ENCODE measurements around the gene NIPAL3.
"Not testable (repeated sequence)": the region's sequence is repeated elsewhere in the genome, so short reads cannot be mapped to it uniquely, and the experiment has no call there.

Gene NIPAL3

DNA sequence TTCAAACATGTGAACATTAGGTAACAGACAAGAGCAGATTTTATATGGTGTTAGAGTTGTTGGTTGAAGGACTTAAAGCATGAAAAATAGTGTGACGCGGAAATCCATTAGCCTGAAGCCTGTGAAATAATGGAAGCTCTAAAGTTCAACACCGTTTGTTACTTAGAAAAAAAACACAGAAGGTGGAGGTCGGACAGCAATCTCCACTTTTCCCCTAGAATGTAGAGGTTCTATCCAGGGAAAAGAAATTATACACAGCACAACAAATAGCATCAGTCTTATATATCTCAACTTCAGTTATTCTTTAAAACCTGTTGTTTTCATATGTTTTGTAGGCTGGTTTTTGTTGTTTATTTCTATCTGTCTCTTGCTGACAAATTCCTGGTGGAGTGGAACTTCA lies 89.0 kb downstream of the NIPAL3 start:
- Histone ChIP-seq H3K9me3 (ENCODE audit: control insufficient read depth, insufficient read depth, low read depth, low read length) (no peaks in the 10 kb centered on the region), H3K27me3 (ENCODE audit: control insufficient read depth, insufficient read depth, low read length) (no peaks in the 10 kb centered on the region), H3K36me3 (ENCODE audit: control insufficient read depth, insufficient read depth, low read length) (no peaks in the 10 kb centered on the region), H3K9ac (ENCODE audit: low read length) (no peak overlapping the region), H3K4me1 (ENCODE audit: control insufficient read depth, insufficient read depth, low read length) (peaks cover 30% of the 10 kb centered on the region), H3K27ac (ENCODE audit: low read depth, low read length) (no peak overlapping the region), H3K4me3 (ENCODE audit: low read depth, low read length) (no peak overlapping the region)

DNA sequence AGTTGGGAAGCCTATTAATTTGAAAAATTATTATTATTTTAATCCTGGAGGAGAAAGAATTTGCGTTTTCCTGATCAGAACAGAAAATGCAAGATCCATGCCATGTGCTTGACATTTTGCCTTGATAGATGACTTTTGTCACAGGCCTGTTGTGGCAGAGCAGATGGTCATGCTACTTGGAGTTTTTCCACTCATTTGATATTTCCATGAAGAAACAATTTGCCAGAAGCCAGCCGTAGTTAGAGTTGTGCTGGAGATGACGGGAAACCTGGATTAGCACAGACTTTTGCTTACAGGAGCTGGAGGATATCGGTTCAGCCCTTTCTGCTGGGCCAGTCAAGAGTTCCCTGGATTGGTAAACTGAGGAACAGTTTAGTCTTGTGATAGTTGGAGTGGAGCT lies 90.2 kb downstream of the NIPAL3 start:
- peaks cover 30% of the 10 kb centered on the region for H3K4me1 ChIP-seq (ENCODE audit: control insufficient read depth, insufficient read depth, low read length)
- no peaks in the 10 kb centered on the region for H3K36me3 ChIP-seq (ENCODE audit: control insufficient read depth, insufficient read depth, low read length)
- no peaks in the 10 kb centered on the region for H3K9me3 ChIP-seq (ENCODE audit: control insufficient read depth, insufficient read depth, low read depth, low read length)
- no peak overlapping the region for H3K4me3 ChIP-seq (ENCODE audit: low read depth, low read length)
- no peak overlapping the region for H3K9ac ChIP-seq (ENCODE audit: low read length)
- H3K27ac ChIP-seq (ENCODE audit: low read depth, low read length): no peak overlapping the region
- H3K27me3 ChIP-seq (ENCODE audit: control insufficient read depth, insufficient read depth, low read length): no peaks in the 10 kb centered on the region

DNA sequence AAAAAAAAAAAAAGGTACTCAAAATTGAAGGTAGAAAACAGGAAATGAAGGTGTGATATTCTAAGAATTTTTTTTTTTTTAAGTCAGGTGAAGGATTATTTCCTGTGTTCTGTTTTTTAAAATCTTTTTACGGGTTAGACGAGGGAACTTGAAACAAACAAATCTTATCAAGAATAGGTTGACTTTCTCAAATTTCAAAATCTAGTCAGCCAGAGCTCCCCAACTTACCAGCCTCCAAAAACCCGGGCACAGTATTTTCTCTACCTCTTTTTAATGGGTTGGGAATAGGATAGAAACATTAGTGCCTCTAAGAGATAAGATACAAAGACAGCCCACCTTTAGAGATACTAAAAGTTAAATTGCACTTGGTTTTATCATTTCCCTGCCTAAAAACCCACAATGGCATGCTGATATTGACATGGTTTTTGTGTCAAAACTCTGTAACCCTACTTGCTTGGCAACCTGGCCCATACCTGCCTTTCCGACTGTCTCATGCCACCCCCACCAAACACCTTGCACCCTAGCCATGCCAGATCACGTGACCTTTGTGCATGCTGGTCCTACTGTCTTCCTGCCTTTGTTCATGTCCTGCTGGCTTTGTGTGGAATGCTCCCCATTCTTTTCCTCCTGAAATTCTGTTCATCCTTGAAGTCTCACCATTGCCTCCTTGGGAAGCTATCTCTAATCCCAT lies 91.2 kb downstream of the NIPAL3 start:
- H3K27ac ChIP-seq (ENCODE audit: low read depth, low read length): no peak overlapping the region

DNA sequence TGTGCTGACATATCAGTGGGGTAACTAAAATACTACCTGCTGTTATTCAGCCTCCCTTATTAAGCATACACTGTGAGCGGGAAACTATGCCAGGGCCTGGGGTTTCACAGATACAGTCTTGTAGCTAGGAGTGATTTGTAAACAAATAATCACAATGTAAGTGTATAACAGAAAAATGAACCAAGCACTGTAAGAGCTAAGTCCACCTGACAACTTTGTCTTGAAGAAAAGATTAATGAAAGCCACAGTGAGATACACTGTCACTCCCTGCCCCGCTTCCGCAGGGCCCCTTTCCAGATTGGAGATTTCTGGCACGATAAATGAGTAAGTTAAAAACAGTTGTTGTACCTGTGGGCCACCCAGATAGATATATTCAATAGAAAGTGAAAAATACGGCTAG lies 91.8 kb downstream of the NIPAL3 start:
- H3K9ac ChIP-seq (ENCODE audit: low read length): no peak overlapping the region
- peaks cover 25% of the 10 kb centered on the region for H3K4me1 ChIP-seq (ENCODE audit: control insufficient read depth, insufficient read depth, low read length)
- H3K27me3 ChIP-seq (ENCODE audit: control insufficient read depth, insufficient read depth, low read length): no peaks in the 10 kb centered on the region
- no peaks in the 10 kb centered on the region for H3K36me3 ChIP-seq (ENCODE audit: control insufficient read depth, insufficient read depth, low read length)
- H3K4me3 ChIP-seq (ENCODE audit: low read depth, low read length): no peak overlapping the region
- no peaks in the 10 kb centered on the region for H3K9me3 ChIP-seq (ENCODE audit: control insufficient read depth, insufficient read depth, low read depth, low read length)
- H3K27ac ChIP-seq (ENCODE audit: low read depth, low read length): no peak overlapping the region

More for the DNA sequence above, 91.2 kb downstream of the NIPAL3 start:
- Histone ChIP-seq H3K9ac (ENCODE audit: low read length) (no peak overlapping the region), H3K4me1 (ENCODE audit: control insufficient read depth, insufficient read depth, low read length) (peaks cover 27% of the 10 kb centered on the region), H3K36me3 (ENCODE audit: control insufficient read depth, insufficient read depth, low read length) (no peaks in the 10 kb centered on the region), H3K27me3 (ENCODE audit: control insufficient read depth, insufficient read depth, low read length) (no peaks in the 10 kb centered on the region), H3K4me3 (ENCODE audit: low read depth, low read length) (no peak overlapping the region), H3K9me3 (ENCODE audit: control insufficient read depth, insufficient read depth, low read depth, low read length) (no peaks in the 10 kb centered on the region)

DNA sequence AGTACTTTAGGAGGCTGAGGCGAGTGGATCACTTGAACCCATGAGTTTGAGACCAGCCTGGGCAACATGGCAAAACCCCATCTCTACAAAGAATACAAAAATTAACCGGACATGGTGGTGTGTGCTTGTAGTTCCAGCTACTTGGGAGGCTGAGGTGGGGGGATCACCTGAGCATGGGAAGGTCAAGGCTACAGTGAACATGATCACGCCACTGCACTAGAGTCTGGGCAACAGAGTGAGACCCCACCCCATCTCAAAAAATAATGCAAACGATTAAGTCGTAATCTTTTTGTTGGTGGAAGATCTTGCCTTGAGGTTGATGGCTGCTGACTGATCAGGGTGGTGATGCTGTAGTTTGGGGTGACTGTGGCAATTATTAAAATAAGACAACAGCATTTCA lies 93.3 kb downstream of the NIPAL3 start:
- Histone ChIP-seq H3K4me1 (ENCODE audit: control insufficient read depth, insufficient read depth, low read length) (peaks cover 22% of the 10 kb centered on the region), H3K27ac (ENCODE audit: low read depth, low read length) (no peak overlapping the region), H3K9me3 (ENCODE audit: control insufficient read depth, insufficient read depth, low read depth, low read length) (no peaks in the 10 kb centered on the region), H3K36me3 (ENCODE audit: control insufficient read depth, insufficient read depth, low read length) (no peaks in the 10 kb centered on the region), H3K9ac (ENCODE audit: low read length) (no peak overlapping the region), H3K27me3 (ENCODE audit: control insufficient read depth, insufficient read depth, low read length) (no peaks in the 10 kb centered on the region), H3K4me3 (ENCODE audit: low read depth, low read length) (no peak overlapping the region)

DNA sequence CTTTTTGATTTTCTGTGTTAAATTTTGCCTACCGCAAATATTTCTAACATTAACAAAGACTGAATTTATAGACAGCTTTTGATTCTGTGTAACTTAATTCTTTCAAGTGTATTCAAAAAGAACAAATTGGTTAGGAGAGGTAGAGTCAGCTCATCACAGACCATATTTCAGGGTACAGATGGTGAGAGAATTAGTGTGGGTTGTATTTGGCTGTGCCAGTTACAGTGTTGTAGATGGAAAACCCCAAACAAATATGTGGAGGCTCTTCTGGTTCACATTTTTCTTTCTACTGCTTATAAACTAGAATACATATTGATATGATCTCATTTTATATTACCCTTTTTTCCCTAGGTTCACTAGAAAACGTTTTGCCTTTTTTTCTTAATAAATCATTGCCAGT lies 98.1 kb downstream of the NIPAL3 start:
- H3K9ac ChIP-seq (ENCODE audit: low read length): no peak overlapping the region
- 0 out of 2 replicates have a peak, but pooled peaks cover 4% of the 10 kb centered on the region for H3K36me3 ChIP-seq (ENCODE audit: control insufficient read depth, insufficient read depth, low read length)
- no peaks in the 10 kb centered on the region for H3K9me3 ChIP-seq (ENCODE audit: control insufficient read depth, insufficient read depth, low read depth, low read length)
- H3K4me1 ChIP-seq (ENCODE audit: control insufficient read depth, insufficient read depth, low read length): no peaks in the 10 kb centered on the region
- H3K4me3 ChIP-seq (ENCODE audit: low read depth, low read length): no peak overlapping the region
- H3K27me3 ChIP-seq (ENCODE audit: control insufficient read depth, insufficient read depth, low read length): no peaks in the 10 kb centered on the region
- no peak overlapping the region for H3K27ac ChIP-seq (ENCODE audit: low read depth, low read length)

DNA sequence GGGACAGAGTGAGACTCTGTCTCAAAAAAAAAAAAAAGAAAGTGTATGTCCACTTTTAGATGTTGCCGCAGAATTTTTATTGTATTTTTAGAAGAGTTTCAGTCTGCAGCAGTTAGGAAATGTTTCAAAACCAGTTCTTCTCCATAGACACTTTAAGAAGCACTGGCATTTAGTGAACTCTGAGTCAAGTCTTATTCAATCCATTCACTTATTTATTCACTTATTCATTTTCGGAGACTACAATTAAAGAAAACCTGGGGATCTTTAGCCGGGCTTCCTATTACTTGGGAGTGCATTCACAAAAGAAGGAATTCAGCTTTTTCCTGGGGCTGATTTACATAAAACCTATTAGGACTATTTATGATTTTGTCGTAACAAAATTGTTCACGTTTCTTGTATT lies 99.3 kb downstream of the NIPAL3 start:
- no peak overlapping the region for H3K27ac ChIP-seq (ENCODE audit: low read depth, low read length)
- no peaks in the 10 kb centered on the region for H3K4me1 ChIP-seq (ENCODE audit: control insufficient read depth, insufficient read depth, low read length)
- peaks cover 4% of the 10 kb centered on the region; the same call in 1 of the 2 replicates for H3K36me3 ChIP-seq (ENCODE audit: control insufficient read depth, insufficient read depth, low read length)
- H3K9ac ChIP-seq (ENCODE audit: low read length): no peak overlapping the region
- no peaks in the 10 kb centered on the region for H3K27me3 ChIP-seq (ENCODE audit: control insufficient read depth, insufficient read depth, low read length)
- no peaks in the 10 kb centered on the region for H3K9me3 ChIP-seq (ENCODE audit: control insufficient read depth, insufficient read depth, low read depth, low read length)
- no peak overlapping the region for H3K4me3 ChIP-seq (ENCODE audit: low read depth, low read length)

DNA sequence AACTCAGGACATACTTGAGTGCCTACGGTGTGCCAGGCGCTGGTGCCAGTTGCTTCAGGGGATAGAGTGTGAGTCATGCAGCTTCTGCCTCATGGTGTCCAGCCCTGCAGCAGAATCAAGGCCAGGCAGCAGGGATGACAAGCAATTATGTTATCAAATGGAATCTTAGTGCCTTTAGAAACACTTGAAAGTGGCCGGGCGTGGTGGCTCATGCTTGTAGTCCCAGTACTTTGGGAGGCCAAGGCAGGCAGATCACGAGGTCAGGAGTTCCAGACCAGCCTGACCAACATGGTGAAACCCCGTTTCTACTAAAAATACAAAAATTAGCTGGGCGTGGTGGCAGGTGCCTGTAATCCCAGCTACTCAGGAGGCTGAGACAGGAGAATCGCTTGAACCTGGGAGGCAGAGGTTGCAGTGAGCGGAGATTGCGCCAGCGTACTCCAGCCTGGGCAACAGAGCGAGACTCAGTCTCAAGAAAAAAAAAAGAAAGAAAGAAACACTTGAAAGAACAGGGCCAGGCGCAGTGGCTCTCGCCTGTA lies 100.1 kb downstream of the NIPAL3 start:
- not testable (repeated sequence) for H3K27me3 ChIP-seq (ENCODE audit: control insufficient read depth, insufficient read depth, low read length); H3K27ac ChIP-seq (ENCODE audit: low read depth, low read length); H3K9me3 ChIP-seq (ENCODE audit: control insufficient read depth, insufficient read depth, low read depth, low read length); H3K36me3 ChIP-seq (ENCODE audit: control insufficient read depth, insufficient read depth, low read length); H3K9ac ChIP-seq (ENCODE audit: low read length); H3K4me1 ChIP-seq (ENCODE audit: control insufficient read depth, insufficient read depth, low read length); H3K4me3 ChIP-seq (ENCODE audit: low read depth, low read length)

DNA sequence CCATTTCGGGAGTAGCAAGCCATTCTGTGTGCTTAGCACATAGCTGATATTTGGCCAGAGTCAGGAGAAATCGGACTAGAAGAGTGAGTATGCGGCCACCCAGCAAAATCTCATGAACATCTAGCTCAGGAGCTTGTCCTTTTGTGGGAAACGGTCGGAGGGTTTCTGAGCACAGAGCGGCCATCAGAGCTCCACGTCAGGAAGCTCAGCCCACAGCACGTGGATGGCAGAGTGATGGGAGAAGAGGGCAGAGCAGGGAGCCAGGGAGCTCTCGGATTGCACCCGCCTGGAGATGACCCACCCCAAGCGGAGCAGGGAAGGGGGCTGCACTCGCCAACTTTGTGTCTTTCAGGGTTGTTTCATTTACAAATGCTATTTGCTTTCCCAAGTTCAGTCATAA lies 100.9 kb downstream of the NIPAL3 start:
- Histone ChIP-seq H3K27ac (ENCODE audit: low read depth, low read length) (no peak overlapping the region), H3K9ac (ENCODE audit: low read length) (no peak overlapping the region), H3K27me3 (ENCODE audit: control insufficient read depth, insufficient read depth, low read length) (no peaks in the 10 kb centered on the region), H3K36me3 (ENCODE audit: control insufficient read depth, insufficient read depth, low read length) (peaks cover 4% of the 10 kb centered on the region; the same call in 1 of the 2 replicates), H3K9me3 (ENCODE audit: control insufficient read depth, insufficient read depth, low read depth, low read length) (no peaks in the 10 kb centered on the region), H3K4me3 (ENCODE audit: low read depth, low read length) (no peak overlapping the region), H3K4me1 (ENCODE audit: control insufficient read depth, insufficient read depth, low read length) (no peaks in the 10 kb centered on the region)

DNA sequence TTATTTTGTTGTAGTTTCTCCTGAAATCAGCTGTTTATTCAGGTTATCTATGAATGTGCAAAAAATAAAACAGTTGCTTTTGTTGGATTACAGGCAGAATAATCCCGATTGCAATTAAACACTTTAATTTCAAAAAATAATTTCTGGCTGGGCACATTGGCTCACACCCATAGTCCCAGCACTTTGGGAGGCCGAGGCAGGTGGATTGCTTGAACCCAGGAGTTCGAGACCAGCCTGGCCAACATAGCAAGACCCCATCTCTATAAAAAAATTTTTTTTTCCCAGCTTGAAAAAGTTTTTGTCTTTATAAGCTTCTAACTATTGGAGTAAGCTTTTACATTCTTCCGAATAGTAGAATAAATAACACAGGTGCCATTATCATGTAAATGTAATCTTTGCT lies 102.3 kb downstream of the NIPAL3 start:
- Histone ChIP-seq H3K4me3 (ENCODE audit: low read depth, low read length) (no peak overlapping the region), H3K4me1 (ENCODE audit: control insufficient read depth, insufficient read depth, low read length) (no peaks in the 10 kb centered on the region), H3K9ac (ENCODE audit: low read length) (no peak overlapping the region), H3K9me3 (ENCODE audit: control insufficient read depth, insufficient read depth, low read depth, low read length) (no peaks in the 10 kb centered on the region), H3K27ac (ENCODE audit: low read depth, low read length) (no peak overlapping the region), H3K27me3 (ENCODE audit: control insufficient read depth, insufficient read depth, low read length) (no peaks in the 10 kb centered on the region), H3K36me3 (ENCODE audit: control insufficient read depth, insufficient read depth, low read length) (peaks cover 4% of the 10 kb centered on the region; the same call in 1 of the 2 replicates)

DNA sequence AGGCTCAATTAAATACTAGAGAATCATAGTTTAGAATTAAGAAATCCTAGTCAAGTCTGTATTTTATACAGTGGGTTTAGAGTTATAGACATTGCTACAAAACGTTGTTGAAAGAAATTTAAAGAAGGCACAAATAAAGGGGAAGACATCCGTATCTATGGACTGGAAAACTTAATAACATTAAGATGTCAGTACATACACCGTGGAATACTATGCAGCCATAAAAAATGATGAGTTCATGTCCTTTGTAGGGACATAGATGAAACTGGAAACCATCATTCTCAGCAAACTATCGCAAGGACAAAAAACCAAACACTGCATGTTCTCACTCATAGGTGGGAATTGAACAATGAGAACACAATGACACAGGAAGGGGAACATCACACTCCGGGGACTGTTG lies 104.7 kb downstream of the NIPAL3 start:
- H3K9me3 ChIP-seq (ENCODE audit: control insufficient read depth, insufficient read depth, low read depth, low read length); H3K4me1 ChIP-seq (ENCODE audit: control insufficient read depth, insufficient read depth, low read length); H3K4me3 ChIP-seq (ENCODE audit: low read depth, low read length); H3K27me3 ChIP-seq (ENCODE audit: control insufficient read depth, insufficient read depth, low read length); H3K36me3 ChIP-seq (ENCODE audit: control insufficient read depth, insufficient read depth, low read length); H3K27ac ChIP-seq (ENCODE audit: low read depth, low read length); H3K9ac ChIP-seq (ENCODE audit: low read length): not testable (repeated sequence)

All from HUES6 (cell line).